SK-N-SH (cell line): ENCODE data around the gene SASH1.

Experiments
- EP300 ChIP-seq, 2 experiments: IDR thresholded peaks; 2 replicates each; pipeline versions ENCODE4 v1.4.0 to v1.6.1; 2012; ENCODE audit warnings: borderline replicate concordance in 1 of 2, low read depth in 1 of 2, low read length in 1 of 2
- FOXM1 ChIP-seq: IDR thresholded peaks from 2 replicates; pipeline ENCODE4 v1.4.0; 2012; ENCODE audit warnings: low read depth, mild to moderate bottlenecking
- GATA2 ChIP-seq: sonication (generic); formaldehyde crosslinking; IDR thresholded peaks from 2 replicates; pipeline ENCODE4 v1.5.0; 2020; ENCODE audit warnings: mild to moderate bottlenecking, missing genetic modification reagents
- MXI1 ChIP-seq: IDR thresholded peaks from 2 replicates; pipeline ENCODE4 v1.6.1; 2012; ENCODE audit warnings: mild to moderate bottlenecking, low read depth, low read length, improper control_type of control experiment
- NFIC ChIP-seq: IDR thresholded peaks from 2 replicates; pipeline ENCODE4 v1.4.0; 2012; ENCODE audit warnings: borderline replicate concordance
- POLR2AphosphoS5 ChIP-seq: IDR thresholded peaks from 2 replicates; pipeline ENCODE4 v1.6.1; 2012; ENCODE audit warnings: low read depth, low read length
- RCOR1 ChIP-seq: fragments of 150-350 bp; IDR thresholded peaks from 2 replicates; pipeline ENCODE4 v1.6.1; 2017; ENCODE audit warnings: antibody characterized with exemption, low read length
- RXRA ChIP-seq: IDR thresholded peaks from 2 replicates; pipeline ENCODE4 v1.4.0; 2012; ENCODE audit warnings: low read depth, mild to moderate bottlenecking, borderline replicate concordance
- SIN3A ChIP-seq: IDR thresholded peaks from 2 replicates; pipeline ENCODE4 v1.6.1; 2012; ENCODE audit warnings: low read depth, mild to moderate bottlenecking, low read length, moderate library complexity, borderline replicate concordance
- TEAD4 ChIP-seq: IDR thresholded peaks from 2 replicates; pipeline ENCODE4 v1.4.0; 2012; ENCODE audit warnings: mild to moderate bottlenecking, borderline replicate concordance; ENCODE audit not compliant: insufficient read depth
- TF ChIP-seq, protein P1 (sequence below): fragments of 150-350 bp; IDR thresholded peaks from 2 replicates; pipeline ENCODE4 v1.6.1; 2017; ENCODE audit warnings: antibody characterized with exemption, low read length, low read depth, borderline replicate concordance
- TF ChIP-seq, protein P2 (sequence below): fragments of 200-600 bp; sonication (generic); IDR thresholded peaks from 2 replicates; pipeline ENCODE4 v1.6.1; 2017; ENCODE audit warnings: antibody characterized with exemption, mild to moderate bottlenecking, moderate library complexity
- TF ChIP-seq, protein P3 (sequence below): IDR thresholded peaks from 2 replicates; pipeline ENCODE4 v1.6.1; 2012; ENCODE audit warnings: mild to moderate bottlenecking, low read depth, low read length, moderate library complexity
- TF ChIP-seq, protein P4 (sequence below): IDR thresholded peaks from 2 replicates; pipeline ENCODE4; 2012

DNA sequence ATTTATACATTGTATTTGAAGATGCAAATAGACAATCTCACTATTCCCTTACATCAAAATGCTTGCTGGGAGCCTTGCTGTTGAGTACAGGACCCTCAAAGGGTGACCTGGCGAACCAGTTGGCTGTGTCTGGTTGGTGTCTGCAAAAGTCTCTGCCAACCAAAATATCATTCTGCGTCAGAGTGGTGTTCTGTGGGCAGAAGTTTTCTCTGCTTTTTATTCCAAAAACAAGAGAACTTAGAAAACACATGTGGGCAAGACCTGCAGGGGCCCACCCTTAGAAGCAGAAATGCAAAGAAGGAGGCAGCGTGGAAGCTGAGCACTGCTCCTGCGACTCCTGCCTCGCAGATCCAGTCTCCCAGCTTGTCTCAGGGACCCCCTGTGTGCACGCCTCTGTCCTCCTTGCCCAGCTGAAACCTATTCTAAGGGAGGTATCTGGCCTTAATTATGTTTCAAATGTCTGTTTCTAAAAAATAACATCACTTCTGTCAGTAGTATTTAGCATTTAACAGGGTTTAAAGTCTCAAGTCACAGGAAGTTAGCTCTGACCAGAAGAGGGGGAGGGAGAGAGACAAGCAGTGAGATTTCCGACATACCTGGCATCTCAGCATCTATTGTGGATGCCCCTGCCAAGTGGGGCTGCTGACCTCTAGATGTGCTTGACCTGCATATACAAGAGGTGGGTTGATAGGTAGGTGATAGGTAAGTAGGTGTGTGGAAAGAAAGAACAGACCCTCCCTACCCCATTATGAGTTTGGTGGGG, 101.3 kb downstream of the SASH1 start:
- TF ChIP-seq GATA2 (CRISPR knock-in tag) (no peak), FOXM1 (no peak), MXI1 (no peak), RCOR1 (no peak), EP300 (IDR thresholded peaks at IDR 0.05; ENCODE audit: borderline replicate concordance in 1 of 2, low read depth in 1 of 2, low read length in 1 of 2) (no peak), TEAD4 (no peak), POLR2AphosphoS5 (no peak), SIN3A (no peak), NFIC (no peak), RXRA (no peak)
- TF ChIP-seq, protein P1, sequence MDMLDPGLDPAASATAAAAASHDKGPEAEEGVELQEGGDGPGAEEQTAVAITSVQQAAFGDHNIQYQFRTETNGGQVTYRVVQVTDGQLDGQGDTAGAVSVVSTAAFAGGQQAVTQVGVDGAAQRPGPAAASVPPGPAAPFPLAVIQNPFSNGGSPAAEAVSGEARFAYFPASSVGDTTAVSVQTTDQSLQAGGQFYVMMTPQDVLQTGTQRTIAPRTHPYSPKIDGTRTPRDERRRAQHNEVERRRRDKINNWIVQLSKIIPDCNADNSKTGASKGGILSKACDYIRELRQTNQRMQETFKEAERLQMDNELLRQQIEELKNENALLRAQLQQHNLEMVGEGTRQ = no peak
- TF ChIP-seq, protein P2, sequence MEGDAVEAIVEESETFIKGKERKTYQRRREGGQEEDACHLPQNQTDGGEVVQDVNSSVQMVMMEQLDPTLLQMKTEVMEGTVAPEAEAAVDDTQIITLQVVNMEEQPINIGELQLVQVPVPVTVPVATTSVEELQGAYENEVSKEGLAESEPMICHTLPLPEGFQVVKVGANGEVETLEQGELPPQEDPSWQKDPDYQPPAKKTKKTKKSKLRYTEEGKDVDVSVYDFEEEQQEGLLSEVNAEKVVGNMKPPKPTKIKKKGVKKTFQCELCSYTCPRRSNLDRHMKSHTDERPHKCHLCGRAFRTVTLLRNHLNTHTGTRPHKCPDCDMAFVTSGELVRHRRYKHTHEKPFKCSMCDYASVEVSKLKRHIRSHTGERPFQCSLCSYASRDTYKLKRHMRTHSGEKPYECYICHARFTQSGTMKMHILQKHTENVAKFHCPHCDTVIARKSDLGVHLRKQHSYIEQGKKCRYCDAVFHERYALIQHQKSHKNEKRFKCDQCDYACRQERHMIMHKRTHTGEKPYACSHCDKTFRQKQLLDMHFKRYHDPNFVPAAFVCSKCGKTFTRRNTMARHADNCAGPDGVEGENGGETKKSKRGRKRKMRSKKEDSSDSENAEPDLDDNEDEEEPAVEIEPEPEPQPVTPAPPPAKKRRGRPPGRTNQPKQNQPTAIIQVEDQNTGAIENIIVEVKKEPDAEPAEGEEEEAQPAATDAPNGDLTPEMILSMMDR = no peak
- TF ChIP-seq, protein P3, sequence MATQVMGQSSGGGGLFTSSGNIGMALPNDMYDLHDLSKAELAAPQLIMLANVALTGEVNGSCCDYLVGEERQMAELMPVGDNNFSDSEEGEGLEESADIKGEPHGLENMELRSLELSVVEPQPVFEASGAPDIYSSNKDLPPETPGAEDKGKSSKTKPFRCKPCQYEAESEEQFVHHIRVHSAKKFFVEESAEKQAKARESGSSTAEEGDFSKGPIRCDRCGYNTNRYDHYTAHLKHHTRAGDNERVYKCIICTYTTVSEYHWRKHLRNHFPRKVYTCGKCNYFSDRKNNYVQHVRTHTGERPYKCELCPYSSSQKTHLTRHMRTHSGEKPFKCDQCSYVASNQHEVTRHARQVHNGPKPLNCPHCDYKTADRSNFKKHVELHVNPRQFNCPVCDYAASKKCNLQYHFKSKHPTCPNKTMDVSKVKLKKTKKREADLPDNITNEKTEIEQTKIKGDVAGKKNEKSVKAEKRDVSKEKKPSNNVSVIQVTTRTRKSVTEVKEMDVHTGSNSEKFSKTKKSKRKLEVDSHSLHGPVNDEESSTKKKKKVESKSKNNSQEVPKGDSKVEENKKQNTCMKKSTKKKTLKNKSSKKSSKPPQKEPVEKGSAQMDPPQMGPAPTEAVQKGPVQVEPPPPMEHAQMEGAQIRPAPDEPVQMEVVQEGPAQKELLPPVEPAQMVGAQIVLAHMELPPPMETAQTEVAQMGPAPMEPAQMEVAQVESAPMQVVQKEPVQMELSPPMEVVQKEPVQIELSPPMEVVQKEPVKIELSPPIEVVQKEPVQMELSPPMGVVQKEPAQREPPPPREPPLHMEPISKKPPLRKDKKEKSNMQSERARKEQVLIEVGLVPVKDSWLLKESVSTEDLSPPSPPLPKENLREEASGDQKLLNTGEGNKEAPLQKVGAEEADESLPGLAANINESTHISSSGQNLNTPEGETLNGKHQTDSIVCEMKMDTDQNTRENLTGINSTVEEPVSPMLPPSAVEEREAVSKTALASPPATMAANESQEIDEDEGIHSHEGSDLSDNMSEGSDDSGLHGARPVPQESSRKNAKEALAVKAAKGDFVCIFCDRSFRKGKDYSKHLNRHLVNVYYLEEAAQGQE = no peak
- TF ChIP-seq, protein P4, sequence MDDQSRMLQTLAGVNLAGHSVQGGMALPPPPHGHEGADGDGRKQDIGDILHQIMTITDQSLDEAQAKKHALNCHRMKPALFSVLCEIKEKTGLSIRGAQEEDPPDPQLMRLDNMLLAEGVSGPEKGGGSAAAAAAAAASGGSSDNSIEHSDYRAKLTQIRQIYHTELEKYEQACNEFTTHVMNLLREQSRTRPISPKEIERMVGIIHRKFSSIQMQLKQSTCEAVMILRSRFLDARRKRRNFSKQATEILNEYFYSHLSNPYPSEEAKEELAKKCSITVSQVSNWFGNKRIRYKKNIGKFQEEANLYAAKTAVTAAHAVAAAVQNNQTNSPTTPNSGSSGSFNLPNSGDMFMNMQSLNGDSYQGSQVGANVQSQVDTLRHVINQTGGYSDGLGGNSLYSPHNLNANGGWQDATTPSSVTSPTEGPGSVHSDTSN = no peak
